SU-DHL-6 (cell line): Measurements from ENCODE around the gene FYCO1.

Source experiments
- H2AFZ ChIP-seq: fragments of 200-600 bp; sonication (generic); 2 replicates; pipeline ENCODE4 v1.6.1; 2014; ENCODE audit warnings: low read depth, mild to moderate bottlenecking, moderate library complexity, mixed read lengths, antibody characterized with exemption, low read length; ENCODE audit not compliant: severe bottlenecking
- H3F3A ChIP-seq: fragments of 200-600 bp; shearing (Covaris generic); 2 replicates; pipeline ENCODE4 v1.6.0; 2016; ENCODE audit warnings: antibody characterized with exemption, mild to moderate bottlenecking; ENCODE audit not compliant: insufficient read depth
- H3K27ac ChIP-seq: fragments of 200-600 bp; sonication (generic); 2 replicates; pipeline ENCODE4 v1.5.1; 2016; ENCODE audit warnings: low read depth, mild to moderate bottlenecking, low read length, moderate library complexity, mixed read lengths
- H3K27me3 ChIP-seq: fragments of 200-600 bp; sonication (generic), shearing (Covaris generic); 2 replicates; pipeline ENCODE4 v1.6.0; 2014; ENCODE audit warnings: mild to moderate bottlenecking, low read length
- H3K36me3 ChIP-seq: fragments of 200-600 bp; sonication (generic); 2 replicates; pipeline ENCODE4 v1.6.1; 2014; ENCODE audit warnings: mild to moderate bottlenecking, low read length, mixed read lengths
- H3K4me2 ChIP-seq: fragments of 300-600, 200-600 bp; shearing (Covaris generic), sonication (generic); 2 replicates; pipeline ENCODE4 v1.6.0; 2014; ENCODE audit warnings: low read length, low read depth, mild to moderate bottlenecking; ENCODE audit not compliant: poor library complexity, severe bottlenecking
- H3K4me3 ChIP-seq: fragments of 200-600 bp; sonication (generic); 2 replicates; pipeline ENCODE4 v1.5.1; 2014; ENCODE audit warnings: antibody characterized with exemption, low read length, mild to moderate bottlenecking, mixed read lengths; ENCODE audit not compliant: insufficient read depth, poor library complexity, severe bottlenecking
- H3K79me2 ChIP-seq: fragments of 200-600 bp; sonication (generic); 2 replicates; pipeline ENCODE4 v1.6.1; 2014; ENCODE audit warnings: mild to moderate bottlenecking, low read length, moderate library complexity; ENCODE audit not compliant: insufficient read depth
- H3K9ac ChIP-seq: fragments of 200-600 bp; sonication (generic); 2 replicates; pipeline ENCODE4 v1.7.0; 2014; ENCODE audit warnings: mild to moderate bottlenecking, low read length
- H3K9me2 ChIP-seq: fragments of 200-600 bp; sonication (generic); replicated peaks from 2 replicates; pipeline ENCODE4 v1.6.1; 2014; ENCODE audit warnings: low read length; ENCODE audit not compliant: insufficient read depth
- H3K9me3 ChIP-seq: fragments of 200-600 bp; sonication (generic); 2 replicates; pipeline ENCODE4 v1.6.1; 2014; ENCODE audit warnings: low read length, mixed read lengths; ENCODE audit not compliant: insufficient read depth
- H4K20me1 ChIP-seq: fragments of 200-600 bp; sonication (generic); 2 replicates; pipeline ENCODE4 v1.6.1; 2014; ENCODE audit warnings: low read depth, mild to moderate bottlenecking, antibody characterized with exemption, low read length, moderate library complexity, mixed read lengths
- EZH2phosphoT487 ChIP-seq: fragments of 200-600 bp; sonication (generic), shearing (Covaris generic); conservative IDR thresholded peaks from 2 replicates; pipeline ENCODE4 v1.6.1; 2018; ENCODE audit warnings: mild to moderate bottlenecking, antibody characterized with exemption, low read length, moderate library complexity, mixed read lengths
- TF ChIP-seq, protein P1 (sequence below): fragments of 200-600 bp; sonication (generic); IDR thresholded peaks from one replicate; pipeline ENCODE4 v1.5.1; 2017; ENCODE audit warnings: antibody characterized with exemption, mild to moderate bottlenecking, low read length, moderate library complexity; ENCODE audit not compliant: insufficient read depth, poor library complexity, severe bottlenecking

The FYCO1 gene

DNA sequence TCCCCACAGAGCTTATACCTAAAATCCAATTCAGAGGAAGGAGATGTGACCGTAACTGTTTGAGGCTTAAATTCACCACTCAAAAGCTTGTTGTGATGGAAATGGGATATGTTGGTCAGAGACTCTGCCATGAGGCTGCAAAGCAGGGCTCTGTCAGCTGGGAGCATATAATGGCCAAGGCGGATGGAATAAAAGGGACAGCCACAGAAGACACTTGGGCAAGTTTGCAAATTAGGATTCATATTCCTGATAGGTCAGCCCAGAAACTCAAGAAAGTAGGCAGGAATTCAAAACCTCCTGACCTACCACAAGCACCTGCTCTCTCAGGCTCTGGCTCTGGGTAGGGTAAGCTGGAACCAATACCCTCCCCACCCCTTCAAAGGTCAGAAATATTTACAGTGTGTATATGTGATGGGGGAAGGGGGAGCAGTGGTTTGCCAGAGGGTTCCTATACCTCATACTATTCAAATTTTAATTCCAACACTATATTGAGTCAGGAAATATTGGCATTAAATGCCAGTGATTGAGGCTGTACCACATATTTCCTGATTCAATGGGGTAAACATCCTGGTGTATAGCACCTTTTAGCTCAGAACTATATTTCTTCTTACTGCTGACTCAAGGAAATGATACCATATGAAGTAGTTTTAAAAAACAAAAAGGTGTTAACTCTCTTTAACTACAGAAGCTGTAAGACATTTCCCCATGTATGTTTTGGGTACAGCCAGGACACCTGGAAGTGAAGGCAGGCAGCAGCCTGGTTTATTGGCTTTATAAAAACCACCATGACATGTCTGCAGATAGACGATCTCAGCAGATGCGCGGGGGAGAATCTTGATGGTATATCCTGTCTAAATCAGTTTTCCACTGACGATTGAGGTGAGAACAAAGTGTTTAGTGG, 19.2 kb downstream of the FYCO1 start:
- H3K27me3 ChIP-seq = no peaks in the 10 kb centered on the region
- H3F3A ChIP-seq = 0 out of 2 replicates have a peak, but pooled peaks cover 9% of the 10 kb centered on the region
- TF ChIP-seq, protein P1, sequence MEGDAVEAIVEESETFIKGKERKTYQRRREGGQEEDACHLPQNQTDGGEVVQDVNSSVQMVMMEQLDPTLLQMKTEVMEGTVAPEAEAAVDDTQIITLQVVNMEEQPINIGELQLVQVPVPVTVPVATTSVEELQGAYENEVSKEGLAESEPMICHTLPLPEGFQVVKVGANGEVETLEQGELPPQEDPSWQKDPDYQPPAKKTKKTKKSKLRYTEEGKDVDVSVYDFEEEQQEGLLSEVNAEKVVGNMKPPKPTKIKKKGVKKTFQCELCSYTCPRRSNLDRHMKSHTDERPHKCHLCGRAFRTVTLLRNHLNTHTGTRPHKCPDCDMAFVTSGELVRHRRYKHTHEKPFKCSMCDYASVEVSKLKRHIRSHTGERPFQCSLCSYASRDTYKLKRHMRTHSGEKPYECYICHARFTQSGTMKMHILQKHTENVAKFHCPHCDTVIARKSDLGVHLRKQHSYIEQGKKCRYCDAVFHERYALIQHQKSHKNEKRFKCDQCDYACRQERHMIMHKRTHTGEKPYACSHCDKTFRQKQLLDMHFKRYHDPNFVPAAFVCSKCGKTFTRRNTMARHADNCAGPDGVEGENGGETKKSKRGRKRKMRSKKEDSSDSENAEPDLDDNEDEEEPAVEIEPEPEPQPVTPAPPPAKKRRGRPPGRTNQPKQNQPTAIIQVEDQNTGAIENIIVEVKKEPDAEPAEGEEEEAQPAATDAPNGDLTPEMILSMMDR = no peak
- no peak for TF ChIP-seq EZH2phosphoT487
- peaks cover 14% of the 10 kb centered on the region; the same call in 1 of the 2 replicates for H3K36me3 ChIP-seq
- H3K9ac ChIP-seq = no peak overlapping the region
- H4K20me1 ChIP-seq = no peaks in the 10 kb centered on the region
- H2AFZ ChIP-seq = no peak overlapping the region
- no peaks in the 10 kb centered on the region for H3K79me2 ChIP-seq
- H3K9me2 ChIP-seq = no peaks in the 10 kb centered on the region
- no peak overlapping the region for H3K27ac ChIP-seq
- no peaks in the 10 kb centered on the region for H3K9me3 ChIP-seq
- no peak overlapping the region for H3K4me3 ChIP-seq
- no peak overlapping the region for H3K4me2 ChIP-seq

DNA sequence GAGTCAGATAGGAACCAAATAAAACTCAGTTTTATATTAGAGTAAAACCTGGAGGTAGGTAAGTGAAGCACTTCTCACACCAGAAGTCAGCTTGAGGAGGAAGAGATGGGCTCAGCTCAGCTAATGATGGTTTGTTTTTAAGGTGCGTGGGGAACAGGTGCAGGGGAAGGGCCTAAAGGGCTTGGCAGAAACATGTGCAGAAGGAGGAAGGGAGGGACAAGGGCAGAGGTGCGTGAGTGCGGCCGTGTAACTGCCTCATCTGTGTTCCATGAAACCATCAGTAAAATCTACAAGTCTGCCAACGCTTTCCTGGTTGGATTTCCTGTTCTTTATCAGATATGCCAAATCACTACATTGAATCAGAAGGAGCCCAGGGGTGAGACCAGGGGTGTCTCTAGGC, 19.9 kb downstream of the FYCO1 start:
- Histone ChIP-seq H3K27ac (no peak overlapping the region), H3K36me3 (peaks cover 17% of the 10 kb centered on the region; the same call in 1 of the 2 replicates), H3F3A (0 out of 2 replicates have a peak, but pooled peaks cover 9% of the 10 kb centered on the region)

GRCh38 chr3:45974686-45975085, 20.9 kb downstream of the FYCO1 start:
- Histone ChIP-seq H3K9me3 (no peaks in the 10 kb centered on the region), H3K27ac (no peak overlapping the region), H3K79me2 (no peaks in the 10 kb centered on the region), H2AFZ (no peak overlapping the region), H4K20me1 (no peaks in the 10 kb centered on the region), H3K4me2 (no peak overlapping the region), H3K27me3 (no peaks in the 10 kb centered on the region), H3K9me2 (no peaks in the 10 kb centered on the region), H3K9ac (no peak overlapping the region), H3F3A (0 out of 2 replicates have a peak, but pooled peaks cover 9% of the 10 kb centered on the region), H3K4me3 (no peak overlapping the region), H3K36me3 (peaks cover 16% of the 10 kb centered on the region; the same call in 1 of the 2 replicates)
- TF ChIP-seq, protein P1 = no peak
- TF ChIP-seq EZH2phosphoT487 = no peak

More for the DNA sequence above, 19.9 kb downstream of the FYCO1 start:
- Histone ChIP-seq H3K4me2 (no peak overlapping the region), H2AFZ (no peak overlapping the region), H4K20me1 (no peaks in the 10 kb centered on the region), H3K9me3 (no peaks in the 10 kb centered on the region), H3K79me2 (no peaks in the 10 kb centered on the region), H3K9ac (no peak overlapping the region), H3K27me3 (no peaks in the 10 kb centered on the region), H3K4me3 (no peak overlapping the region), H3K9me2 (no peaks in the 10 kb centered on the region)
- TF ChIP-seq, protein P1 = no peak
- no peak for TF ChIP-seq EZH2phosphoT487
